A549 (cell line): ENCODE data around the gene AFAP1L2. TPM values are rescaled to one million over a fixed set of nuclear protein-coding genes. Genes with fewer than 3 reads are reported as not detected.

Source experiments
- ATAC-seq, 2 experiments: fragments of 200-7000 bp in 1 of 2; fragments of >200 bp in 1 of 2; cut with Nextera tagmentation in 1 of 2; cut with Tn5 transposase in 1 of 2; 3 replicates each; pipeline versions ENCODE4 v1.8.0 to v1.9.1; 2018 to 2020; ENCODE audit warnings: mild to moderate bottlenecking in 1 of 2, moderate library complexity in 1 of 2
- CTCF ChIA-PET: fragments of 300-600 bp; sonication (Branson Sonifier 250); formaldehyde crosslinking; extraction: SDS; loops from one replicate; lab custom pipeline; 2021; ENCODE audit warnings: antibody characterized with exemption, inconsistent platforms; lab: Yijun Ruan, JAX
- POLR2A ChIA-PET: fragments of 350-600 bp; formaldehyde crosslinking; extraction: SDS; loops from one replicate; lab custom pipeline; 2021; ENCODE audit warnings: antibody characterized with exemption, inconsistent platforms; lab: Yijun Ruan, JAX
- DNase-seq, 2 experiments: peaks; one replicate each; pipeline versions ENCODE4 v3.0.0 to v3.0.0-alpha.2; 2011 to 2016; ENCODE audit warnings: low read depth in 1 of 2, low spot score in 1 of 2
- FAIRE-seq: peaks from 2 replicates; lab custom pipeline; 2011; peaks lifted over from hg19 to GRCh38; lab: Jason Lieb, UNC
- H3K27ac ChIP-seq, 2 experiments: fragments of >200 bp; sonication (Bioruptor Twin); formaldehyde crosslinking; 3 replicates each; pipeline ENCODE4 v1.5.1; 2016 to 2017
- H3K4me1 ChIP-seq: fragments of >200 bp; sonication (Bioruptor Twin); formaldehyde crosslinking; 3 replicates; pipeline ENCODE4 v1.6.1; 2016
- H3K4me2 ChIP-seq: fragments of >200 bp; sonication (Bioruptor Twin); formaldehyde crosslinking; 3 replicates; pipeline ENCODE4 v1.6.1; 2016
- H3K4me3 ChIP-seq: fragments of >200 bp; sonication (Bioruptor Twin); formaldehyde crosslinking; 3 replicates; pipeline ENCODE4 v1.5.1; 2016
- H3K9me3 ChIP-seq: fragments of >200 bp; sonication (Bioruptor Twin); formaldehyde crosslinking; 3 replicates; pipeline ENCODE4 v1.6.1; 2016
- BHLHE40 ChIP-seq: IDR thresholded peaks from 2 replicates; pipeline ENCODE4 v1.6.1; 2012; ENCODE audit warnings: low read depth, low read length, inconsistent platforms
- CBX8 ChIP-seq: fragments of 200-600 bp; sonication (generic); IDR thresholded peaks from 2 replicates; pipeline ENCODE4 v1.6.1; 2016
- CHD2 ChIP-seq: fragments of 150-350 bp; IDR thresholded peaks from 2 replicates; pipeline ENCODE4 v1.6.1; 2014; ENCODE audit warnings: low read length; ENCODE audit not compliant: partially characterized antibody
- FOXS1 ChIP-seq: fragments of 250-450 bp; sonication (Bioruptor Pico); IDR thresholded peaks from 2 replicates; pipeline ENCODE4 v1.5.0; 2020; ENCODE audit warnings: mild to moderate bottlenecking, moderate library complexity
- HOXB5 ChIP-seq: fragments of 250-450 bp; sonication (Bioruptor Pico); IDR thresholded peaks from 2 replicates; pipeline ENCODE4 v1.5.0; 2020; ENCODE audit warnings: mild to moderate bottlenecking, moderate library complexity
- KDM5A ChIP-seq: fragments of 200-600 bp; sonication (generic); IDR thresholded peaks from 2 replicates; pipeline ENCODE4 v1.6.1; 2016; ENCODE audit warnings: antibody characterized with exemption, mild to moderate bottlenecking
- MAFK ChIP-seq: fragments of 450-650 bp; IDR thresholded peaks from 2 replicates; pipeline ENCODE4 v1.6.1; 2014; ENCODE audit not compliant: partially characterized antibody
- RAD21 ChIP-seq, 2 experiments: fragments of >200 bp in 1 of 2; sonication (Bioruptor Twin) in 1 of 2; formaldehyde crosslinking in 1 of 2; IDR thresholded peaks in 1 of 2; conservative IDR thresholded peaks in 1 of 2; 2 replicates in 1 of 2; 3 replicates in 1 of 2; pipeline ENCODE4 v1.6.1; 2012 to 2018; ENCODE audit warnings: inconsistent platforms in 1 of 2
- RCOR1 ChIP-seq: fragments of 150-350 bp; IDR thresholded peaks from 2 replicates; pipeline ENCODE4 v1.6.1; 2014; ENCODE audit warnings: antibody characterized with exemption, low read length, low read depth
- SMC3 ChIP-seq: fragments of >200 bp; sonication (Bioruptor Twin); formaldehyde crosslinking; IDR thresholded peaks from 3 replicates; pipeline ENCODE4 v1.6.1; 2018; ENCODE audit warnings: inconsistent platforms
- TFCP2L1 ChIP-seq: fragments of 250-450 bp; sonication (Bioruptor Pico); IDR thresholded peaks from 2 replicates; pipeline ENCODE4 v1.5.0; 2021; ENCODE audit warnings: mild to moderate bottlenecking
- ZC3H11A ChIP-seq: fragments of 450-650 bp; IDR thresholded peaks from 2 replicates; pipeline ENCODE4 v1.6.1; 2014; ENCODE audit warnings: antibody characterized with exemption, mild to moderate bottlenecking
- ZNF302 ChIP-seq: fragments of 250-450 bp; sonication (Bioruptor Pico); IDR thresholded peaks from 2 replicates; pipeline ENCODE4 v1.9.0; 2021; ENCODE audit warnings: inconsistent platforms, mild to moderate bottlenecking, moderate library complexity
- ZSCAN20 ChIP-seq: fragments of 250-450 bp; sonication (Bioruptor Pico); IDR thresholded peaks from 2 replicates; pipeline ENCODE4 v1.8.0; 2022; ENCODE audit warnings: mild to moderate bottlenecking, moderate library complexity
- WGBS: methylation state at CpG from one replicate; pipeline ENCODE4 v1.1.6; 2017; ENCODE audit errors: missing lambda C conversion rate; 5-methylcytosine and 5-hydroxymethylcytosine counted together
- polyA plus RNA-seq, 4 experiments: library from polyadenylated mRNA; depleted of rRNA in 3 of 4; stranded (reverse); fragments of >200 nt; fragmentation: RNase III in 1 of 4; extraction: RNeasy Plus Mini Kit Qiagen cat#74134 plus additional on column Dnase treatment in 1 of 4; gene quantifications; 2 replicates in 3 of 4; 3 replicates in 1 of 4; pipeline ENCODE4 v1.2.3, GENCODE V29; 2011 to 2017
- TF ChIP-seq, protein P1 (sequence below): IDR thresholded peaks from 2 replicates; pipeline ENCODE4 v1.6.1; 2012
- TF ChIP-seq, protein P2 (sequence below): fragments of >200 bp; sonication (Bioruptor Twin); formaldehyde crosslinking; IDR thresholded peaks from 2 replicates; pipeline ENCODE4 v1.6.1; 2016
- TF ChIP-seq, protein P3 (sequence below): fragments of 150-350 bp; IDR thresholded peaks from 2 replicates; pipeline ENCODE4 v1.6.1; 2014; ENCODE audit warnings: low read depth, mild to moderate bottlenecking, low read length
- TF ChIP-seq, protein P4 (sequence below): fragments of >200 bp; sonication (Bioruptor Twin); formaldehyde crosslinking; IDR thresholded peaks from 3 replicates; pipeline ENCODE4 v1.6.1; 2016
- TF ChIP-seq, protein P5 (sequence below): fragments of >200 bp; sonication (Bioruptor Twin); formaldehyde crosslinking; IDR thresholded peaks from 3 replicates; pipeline ENCODE4 v1.5.1; 2016

AFAP1L2 gene
- polyA plus RNA-seq, 2 of the 4 experiments (the other 2 are of a cell fraction) = 19.6 to 27.3 TPM

DNA sequence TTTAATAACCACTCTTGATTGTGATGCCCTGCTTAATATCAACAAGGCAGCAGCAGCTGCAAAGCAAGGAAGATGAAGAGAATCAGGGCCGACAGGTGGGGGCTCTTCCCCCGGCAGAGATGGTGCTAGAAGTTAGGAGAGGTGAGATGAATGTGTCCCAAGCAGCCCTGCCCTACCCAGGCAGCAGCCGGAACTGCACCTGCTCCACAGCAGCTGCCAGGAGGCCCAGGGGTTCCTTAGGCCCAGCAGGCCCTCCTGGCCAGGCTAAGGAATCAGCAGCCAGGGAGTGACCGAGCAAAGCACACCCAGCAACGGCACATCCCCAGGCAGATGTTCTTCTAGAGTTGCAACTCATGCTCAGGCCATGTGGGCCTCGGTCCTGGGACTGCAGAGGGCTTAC, 17.9 kb downstream of the AFAP1L2 start:
- 88% methylated on average over 6 of the region's 6 CpGs for WGBS
- no peak overlapping the region; a peak in 1 of 6 replicates for H3K27ac ChIP-seq
- TF ChIP-seq ZC3H11A (no peak), ZNF302 (CRISPR knock-in tag) (no peak), ZSCAN20 (CRISPR knock-in tag) (no peak), RCOR1 (no peak), RAD21 (conservative IDR thresholded peaks at IDR 0.05 in 1 of 2, IDR thresholded peaks at IDR 0.05 in 1 of 2) (no peak), SMC3 (no peak), MAFK (no peak), HOXB5 (CRISPR knock-in tag) (no peak), CBX8 (no peak), TFCP2L1 (CRISPR knock-in tag) (no peak), BHLHE40 (no peak), KDM5A (no peak), FOXS1 (CRISPR knock-in tag) (no peak), CHD2 (no peak)
- TF ChIP-seq, protein P1, sequence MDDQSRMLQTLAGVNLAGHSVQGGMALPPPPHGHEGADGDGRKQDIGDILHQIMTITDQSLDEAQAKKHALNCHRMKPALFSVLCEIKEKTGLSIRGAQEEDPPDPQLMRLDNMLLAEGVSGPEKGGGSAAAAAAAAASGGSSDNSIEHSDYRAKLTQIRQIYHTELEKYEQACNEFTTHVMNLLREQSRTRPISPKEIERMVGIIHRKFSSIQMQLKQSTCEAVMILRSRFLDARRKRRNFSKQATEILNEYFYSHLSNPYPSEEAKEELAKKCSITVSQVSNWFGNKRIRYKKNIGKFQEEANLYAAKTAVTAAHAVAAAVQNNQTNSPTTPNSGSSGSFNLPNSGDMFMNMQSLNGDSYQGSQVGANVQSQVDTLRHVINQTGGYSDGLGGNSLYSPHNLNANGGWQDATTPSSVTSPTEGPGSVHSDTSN = no peak
- TF ChIP-seq, protein P2, sequence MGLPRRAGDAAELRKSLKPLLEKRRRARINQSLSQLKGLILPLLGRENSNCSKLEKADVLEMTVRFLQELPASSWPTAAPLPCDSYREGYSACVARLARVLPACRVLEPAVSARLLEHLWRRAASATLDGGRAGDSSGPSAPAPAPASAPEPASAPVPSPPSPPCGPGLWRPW = no peak
- TF ChIP-seq, protein P3, sequence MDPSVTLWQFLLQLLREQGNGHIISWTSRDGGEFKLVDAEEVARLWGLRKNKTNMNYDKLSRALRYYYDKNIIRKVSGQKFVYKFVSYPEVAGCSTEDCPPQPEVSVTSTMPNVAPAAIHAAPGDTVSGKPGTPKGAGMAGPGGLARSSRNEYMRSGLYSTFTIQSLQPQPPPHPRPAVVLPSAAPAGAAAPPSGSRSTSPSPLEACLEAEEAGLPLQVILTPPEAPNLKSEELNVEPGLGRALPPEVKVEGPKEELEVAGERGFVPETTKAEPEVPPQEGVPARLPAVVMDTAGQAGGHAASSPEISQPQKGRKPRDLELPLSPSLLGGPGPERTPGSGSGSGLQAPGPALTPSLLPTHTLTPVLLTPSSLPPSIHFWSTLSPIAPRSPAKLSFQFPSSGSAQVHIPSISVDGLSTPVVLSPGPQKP = no peak
- TF ChIP-seq, protein P4, sequence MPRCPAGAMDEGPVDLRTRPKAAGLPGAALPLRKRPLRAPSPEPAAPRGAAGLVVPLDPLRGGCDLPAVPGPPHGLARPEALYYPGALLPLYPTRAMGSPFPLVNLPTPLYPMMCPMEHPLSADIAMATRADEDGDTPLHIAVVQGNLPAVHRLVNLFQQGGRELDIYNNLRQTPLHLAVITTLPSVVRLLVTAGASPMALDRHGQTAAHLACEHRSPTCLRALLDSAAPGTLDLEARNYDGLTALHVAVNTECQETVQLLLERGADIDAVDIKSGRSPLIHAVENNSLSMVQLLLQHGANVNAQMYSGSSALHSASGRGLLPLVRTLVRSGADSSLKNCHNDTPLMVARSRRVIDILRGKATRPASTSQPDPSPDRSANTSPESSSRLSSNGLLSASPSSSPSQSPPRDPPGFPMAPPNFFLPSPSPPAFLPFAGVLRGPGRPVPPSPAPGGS = no peak
- H3K4me2 ChIP-seq = no peak overlapping the region
- peak in 1 of 2 experiments; percentile 26 for DNase-seq
- FAIRE-seq = no peak
- CTCF ChIA-PET = interaction anchor here (0.7 to 6.2 kb wide), 7 partner anchors 8 to 86 kb away, joined by 3 to 31 read pairs (median 4); no protein-coding TSS in a partner anchor
- peak; percentile 71 for ATAC-seq
- no peak overlapping the region for H3K4me3 ChIP-seq
- peaks cover 43% of the 10 kb centered on the region for H3K4me1 ChIP-seq
- no peaks in the 10 kb centered on the region for H3K9me3 ChIP-seq
- POLR2A ChIA-PET = no interaction called here

DNA sequence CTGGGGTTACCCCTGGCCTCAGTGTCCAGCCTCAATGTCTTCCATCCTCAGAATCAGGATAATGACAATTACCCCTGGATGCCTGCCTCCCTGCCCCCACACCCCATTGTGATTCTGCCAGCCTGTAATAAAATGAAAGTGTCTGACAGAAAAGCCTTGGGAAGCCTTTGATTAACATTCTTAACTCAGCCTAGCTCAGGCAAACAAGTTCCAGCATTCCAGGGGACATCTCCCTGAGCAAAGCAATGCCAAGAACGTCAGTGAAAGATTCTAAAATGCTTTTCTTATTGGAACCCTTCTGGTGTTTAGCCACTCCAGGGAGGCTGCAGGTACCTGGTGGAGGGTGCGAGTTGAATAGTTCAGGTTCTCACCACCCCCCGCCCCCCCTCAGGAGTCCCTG, 18.7 kb downstream of the AFAP1L2 start:
- ChIA-PET POLR2A (no interaction called here), CTCF (interaction anchor here (1.3 to 6.2 kb wide), 4 partner anchors 9 to 85 kb away, joined by 3 to 31 read pairs (median 4); no protein-coding TSS in a partner anchor)
- DNase-seq (no peak), FAIRE-seq (no peak), ATAC-seq (no peak)
- 83% methylated on average over 3 of the region's 3 CpGs for WGBS
- TF ChIP-seq, protein P5, sequence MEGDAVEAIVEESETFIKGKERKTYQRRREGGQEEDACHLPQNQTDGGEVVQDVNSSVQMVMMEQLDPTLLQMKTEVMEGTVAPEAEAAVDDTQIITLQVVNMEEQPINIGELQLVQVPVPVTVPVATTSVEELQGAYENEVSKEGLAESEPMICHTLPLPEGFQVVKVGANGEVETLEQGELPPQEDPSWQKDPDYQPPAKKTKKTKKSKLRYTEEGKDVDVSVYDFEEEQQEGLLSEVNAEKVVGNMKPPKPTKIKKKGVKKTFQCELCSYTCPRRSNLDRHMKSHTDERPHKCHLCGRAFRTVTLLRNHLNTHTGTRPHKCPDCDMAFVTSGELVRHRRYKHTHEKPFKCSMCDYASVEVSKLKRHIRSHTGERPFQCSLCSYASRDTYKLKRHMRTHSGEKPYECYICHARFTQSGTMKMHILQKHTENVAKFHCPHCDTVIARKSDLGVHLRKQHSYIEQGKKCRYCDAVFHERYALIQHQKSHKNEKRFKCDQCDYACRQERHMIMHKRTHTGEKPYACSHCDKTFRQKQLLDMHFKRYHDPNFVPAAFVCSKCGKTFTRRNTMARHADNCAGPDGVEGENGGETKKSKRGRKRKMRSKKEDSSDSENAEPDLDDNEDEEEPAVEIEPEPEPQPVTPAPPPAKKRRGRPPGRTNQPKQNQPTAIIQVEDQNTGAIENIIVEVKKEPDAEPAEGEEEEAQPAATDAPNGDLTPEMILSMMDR = no peak
- Histone ChIP-seq H3K4me1 (peaks cover 34% of the 10 kb centered on the region), H3K4me3 (no peak overlapping the region), H3K9me3 (no peaks in the 10 kb centered on the region; the same call in 2 of the 3 replicates), H3K27ac (no peak overlapping the region), H3K4me2 (no peak overlapping the region)
